Thoracic aorta (tissue), 2 donors: ENCODE measurements around the gene RAB11FIP3. TPM values are rescaled to one million over a fixed set of nuclear protein-coding genes. Genes with fewer than 3 reads are reported as not detected.

ENCODE experiments used
- ATAC-seq: fragments of 150-250 bp; one replicate; pipeline ENCODE4 v1.8.0; 2017; ENCODE audit warnings: low read depth; ENCODE audit not compliant: insufficient number of reproducible peaks, low FRiP score
- DNase-seq: peaks from one replicate; pipeline ENCODE4 v3.0.0-alpha.2; 2020; ENCODE audit warnings: low spot score
- H3K27ac ChIP-seq, 2 donors: fragments of 200-600 bp; sonication (generic); 1 replicate in 1 of 2; 2 replicates in 1 of 2; pipeline ENCODE4 v1.5.1; 2016; ENCODE audit warnings: mild to moderate bottlenecking in 2 of 2, moderate library complexity in 2 of 2
- H3K27me3 ChIP-seq: fragments of 200-600 bp; sonication (generic); replicated peaks from 2 replicates; pipeline ENCODE4 v1.6.0; 2016; ENCODE audit warnings: mild to moderate bottlenecking; ENCODE audit not compliant: insufficient read depth
- H3K36me3 ChIP-seq: fragments of 200-600 bp; sonication (generic); one replicate; pipeline ENCODE4 v1.5.1; 2016
- H3K4me1 ChIP-seq, 2 donors: fragments of 200-600 bp; sonication (generic); 1 replicate in 1 of 2; 2 replicates in 1 of 2; pipeline versions ENCODE4 v1.5.1 to v1.6.0; 2016; ENCODE audit warnings: low read depth in 2 of 2, mild to moderate bottlenecking in 1 of 2; ENCODE audit not compliant: control insufficient read depth in 1 of 2
- H3K4me3 ChIP-seq: fragments of 200-600 bp; sonication (generic); 2 replicates; pipeline ENCODE4 v1.5.1; 2016; ENCODE audit warnings: mild to moderate bottlenecking
- H3K9me3 ChIP-seq: fragments of 200-600 bp; sonication (generic); 2 replicates; pipeline ENCODE4 v1.5.1; 2016
- CTCF ChIP-seq: fragments of 200-600 bp; sonication (generic); IDR thresholded peaks from one replicate; pipeline ENCODE4 v1.5.1; 2019; ENCODE audit warnings: antibody characterized with exemption
- total RNA-seq, 2 donors: library from RNA; depleted of rRNA; stranded (reverse); fragments of >200 nt; gene quantifications; one replicate each; pipeline versions ENCODE4 v1.1.0 to v1.2.3, GENCODE V29; 2016

Gene RAB11FIP3
- total RNA-seq, 2 donors from 2014 or later: 70.1 to 71.1 TPM

DNA sequence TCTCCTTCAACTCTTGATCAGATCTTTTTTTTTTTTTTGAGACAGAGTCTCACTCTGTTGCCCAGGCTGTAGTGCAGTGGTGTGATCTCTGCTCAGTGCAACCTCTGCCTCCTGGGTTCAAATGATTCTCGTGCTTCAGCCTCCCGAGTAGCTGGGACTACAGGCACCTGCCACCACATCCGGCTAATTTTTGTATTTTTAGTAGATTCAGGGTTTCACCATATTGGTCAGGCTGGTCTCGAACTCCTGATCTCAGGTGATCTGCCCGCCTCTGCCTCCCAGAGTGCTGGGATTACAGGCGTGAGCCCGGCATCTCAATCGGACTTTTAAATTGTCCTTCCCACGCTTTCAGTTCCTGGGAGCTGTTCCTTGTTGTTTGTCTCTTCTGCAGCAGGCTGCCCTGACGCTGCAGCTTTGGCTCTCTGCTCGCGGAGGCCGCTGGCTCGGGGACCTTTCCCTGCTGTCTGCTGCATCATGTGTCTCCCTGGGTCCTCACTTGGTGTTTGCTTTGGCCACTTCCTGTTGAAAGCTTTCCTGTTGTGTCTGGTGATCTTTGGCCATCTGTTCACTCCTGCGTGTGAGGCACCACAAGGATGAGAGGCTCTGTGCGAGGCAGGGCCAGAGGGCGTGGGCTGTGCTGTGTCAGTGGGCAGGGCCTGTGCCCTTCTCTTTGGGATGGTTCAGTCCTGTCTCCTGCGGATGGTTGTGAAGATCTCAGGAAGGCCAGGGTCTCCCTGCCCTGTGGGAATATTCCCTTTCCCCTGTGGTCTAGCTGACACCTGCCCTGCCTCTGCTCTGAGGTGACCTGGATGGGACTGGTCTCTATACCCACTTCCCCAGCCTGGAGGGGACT lies 83.7 kb downstream of the RAB11FIP3 start:
- DNase-seq: no peak
- Histone ChIP-seq H3K9me3 (no peaks in the 10 kb centered on the region), H3K36me3 (peaks cover 19% of the 10 kb centered on the region), H3K27ac (no peak overlapping the region), H3K4me3 (no peak overlapping the region), H3K27me3 (no peaks in the 10 kb centered on the region), H3K4me1 (no peaks in the 10 kb centered on the region)
- no peak for ATAC-seq
- no peak for TF ChIP-seq CTCF

GRCh38 chr16:510066-510825 lies 84.8 kb downstream of the RAB11FIP3 start:
- peaks cover 24% of the 10 kb centered on the region for H3K36me3 ChIP-seq

GRCh38 chr16:512802-513201 lies 87.4 kb downstream of the RAB11FIP3 start:
- H3K4me1 ChIP-seq: no peaks in the 10 kb centered on the region
- no peaks in the 10 kb centered on the region for H3K9me3 ChIP-seq
- DNase-seq (no peak), ATAC-seq (no peak)
- no peak overlapping the region for H3K4me3 ChIP-seq
- no peaks in the 10 kb centered on the region for H3K27me3 ChIP-seq
- no peak overlapping the region for H3K27ac ChIP-seq
- TF ChIP-seq CTCF: no peak
- peaks cover 8% of the 10 kb centered on the region for H3K36me3 ChIP-seq

More at GRCh38 chr16:510066-510825, 84.8 kb downstream of the RAB11FIP3 start:
- no peak overlapping the region for H3K27ac ChIP-seq
- no peak for TF ChIP-seq CTCF
- ATAC-seq: no peak
- no peaks in the 10 kb centered on the region for H3K9me3 ChIP-seq
- H3K4me3 ChIP-seq: no peak overlapping the region
- DNase-seq: no peak
- no peaks in the 10 kb centered on the region for H3K27me3 ChIP-seq
- H3K4me1 ChIP-seq: no peaks in the 10 kb centered on the region

DNA sequence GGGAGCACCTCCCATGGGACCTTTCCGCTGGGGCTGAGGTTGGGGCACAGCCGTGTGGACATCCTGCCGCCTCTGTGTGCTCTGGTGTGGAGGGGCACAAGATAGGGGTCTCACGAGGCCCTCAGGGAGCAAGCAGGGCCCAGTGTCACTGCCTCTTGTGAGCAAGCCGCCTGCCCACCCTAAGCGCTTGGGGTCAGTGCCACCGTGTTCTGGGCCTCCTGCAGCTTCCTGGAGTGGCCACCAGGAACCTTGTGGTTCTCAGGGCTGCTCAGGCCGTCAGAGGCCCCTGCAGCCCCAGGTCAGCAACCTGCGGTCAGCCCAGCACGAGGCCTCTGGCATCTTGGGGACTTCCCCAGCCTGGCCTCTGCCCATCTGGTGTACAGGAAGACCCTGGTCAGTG lies 88.5 kb downstream of the RAB11FIP3 start:
- Histone ChIP-seq H3K4me1 (no peaks in the 10 kb centered on the region), H3K4me3 (no peak overlapping the region), H3K27me3 (no peaks in the 10 kb centered on the region), H3K9me3 (no peaks in the 10 kb centered on the region), H3K36me3 (peaks cover 5% of the 10 kb centered on the region), H3K27ac (no peak overlapping the region)
- no peak for TF ChIP-seq CTCF
- ATAC-seq: no peak
- no peak for DNase-seq
